HL-60 (cell line): ENCODE results near the gene DCTN2.
"Not testable (repeated sequence)": the region's sequence is repeated elsewhere in the genome, so short reads cannot be mapped to it uniquely, and the experiment has no call there.

ENCODE experiments used
- DNase-seq, 2 experiments: peaks; one replicate each; pipeline ENCODE4 v3.0.0-alpha.2; 2010 to 2020; ENCODE audit warnings: low read depth in 1 of 2, low spot score in 1 of 2
- H3K27ac ChIP-seq: fragments of 250-450 bp; sonication (Bioruptor Pico); replicated peaks from 2 replicates; pipeline ENCODE4 v1.5.1; 2020; ENCODE audit warnings: mild to moderate bottlenecking, moderate library complexity
- H3K27me3 ChIP-seq: fragments of 250-450 bp; sonication (Bioruptor Pico); 2 replicates; pipeline ENCODE4 v1.5.1; 2021; ENCODE audit warnings: mild to moderate bottlenecking, moderate library complexity; ENCODE audit not compliant: insufficient read depth, poor library complexity, severe bottlenecking
- H3K4me3 ChIP-seq: replicated peaks from 2 replicates; pipeline ENCODE4 v1.5.1; 2011; ENCODE audit warnings: mild to moderate bottlenecking, control low read depth, low read length; ENCODE audit not compliant: insufficient read depth
- CTCF ChIP-seq: IDR thresholded peaks from one replicate; pipeline ENCODE4 v1.5.1; 2011; ENCODE audit warnings: low read length, control low read depth, inconsistent platforms; ENCODE audit not compliant: insufficient read depth
- GABPA ChIP-seq: IDR thresholded peaks from 2 replicates; pipeline ENCODE4 v1.6.1; 2012; ENCODE audit warnings: low read depth
- POLR2AphosphoS5 ChIP-seq: IDR thresholded peaks from 2 replicates; pipeline ENCODE4 v1.6.1; 2012; ENCODE audit warnings: low read depth
- REST ChIP-seq: IDR thresholded peaks from 2 replicates; pipeline ENCODE4 v1.6.1; 2012; ENCODE audit warnings: low read depth; ENCODE audit not compliant: insufficient replicate concordance
- SPI1 ChIP-seq: IDR thresholded peaks from 2 replicates; pipeline ENCODE4 v1.6.1; 2012; ENCODE audit warnings: low read depth, mild to moderate bottlenecking, borderline replicate concordance

DCTN2 gene

GRCh38 chr12:57515408-57515933, 31.5 kb downstream of the DCTN2 start:
- Histone ChIP-seq H3K27ac (no peak overlapping the region), H3K4me3 (no peak overlapping the region), H3K27me3 (no peaks in the 10 kb centered on the region)
- TF ChIP-seq POLR2AphosphoS5: no peak
- no peak for TF ChIP-seq CTCF
- no peak for TF ChIP-seq GABPA
- no peak for TF ChIP-seq REST
- no peak for TF ChIP-seq SPI1
- no peak for DNase-seq

GRCh38 chr12:57514720-57515407, 32.1 kb downstream of the DCTN2 start:
- Histone ChIP-seq H3K27ac (no peak overlapping the region), H3K4me3 (no peak overlapping the region), H3K27me3 (no peaks in the 10 kb centered on the region)
- TF ChIP-seq REST (no peak), POLR2AphosphoS5 (no peak; the same call in 1 of the 2 replicates), SPI1 (no peak), CTCF (no peak), GABPA (no peak)
- DNase-seq: no peak

GRCh38 chr12:57514246-57514645, 32.7 kb downstream of the DCTN2 start:
- not testable (repeated sequence) for H3K27me3 ChIP-seq, DNase-seq, H3K27ac ChIP-seq, H3K4me3 ChIP-seq

GRCh38 chr12:57513677-57514076, 33.3 kb downstream of the DCTN2 start:
- H3K27me3 ChIP-seq, H3K4me3 ChIP-seq, DNase-seq, H3K27ac ChIP-seq: not testable (repeated sequence)

GRCh38 chr12:57513266-57513665, 33.7 kb downstream of the DCTN2 start:
- H3K27ac ChIP-seq: no peak overlapping the region
- no peak for DNase-seq
- no peak overlapping the region for H3K4me3 ChIP-seq
- TF ChIP-seq CTCF (no peak), GABPA (no peak), POLR2AphosphoS5 (no peak), REST (no peak), SPI1 (no peak)
- no peaks in the 10 kb centered on the region for H3K27me3 ChIP-seq
